ENCODE results near the gene TNFAIP1. TPM values are rescaled to one million over a fixed set of nuclear protein-coding genes. Genes with fewer than 3 reads are reported as not detected.

Gene TNFAIP1
- total RNA-seq, 3 donors from 2014 or later = 19.5 to 24.2 (median 23.1) TPM

DNA sequence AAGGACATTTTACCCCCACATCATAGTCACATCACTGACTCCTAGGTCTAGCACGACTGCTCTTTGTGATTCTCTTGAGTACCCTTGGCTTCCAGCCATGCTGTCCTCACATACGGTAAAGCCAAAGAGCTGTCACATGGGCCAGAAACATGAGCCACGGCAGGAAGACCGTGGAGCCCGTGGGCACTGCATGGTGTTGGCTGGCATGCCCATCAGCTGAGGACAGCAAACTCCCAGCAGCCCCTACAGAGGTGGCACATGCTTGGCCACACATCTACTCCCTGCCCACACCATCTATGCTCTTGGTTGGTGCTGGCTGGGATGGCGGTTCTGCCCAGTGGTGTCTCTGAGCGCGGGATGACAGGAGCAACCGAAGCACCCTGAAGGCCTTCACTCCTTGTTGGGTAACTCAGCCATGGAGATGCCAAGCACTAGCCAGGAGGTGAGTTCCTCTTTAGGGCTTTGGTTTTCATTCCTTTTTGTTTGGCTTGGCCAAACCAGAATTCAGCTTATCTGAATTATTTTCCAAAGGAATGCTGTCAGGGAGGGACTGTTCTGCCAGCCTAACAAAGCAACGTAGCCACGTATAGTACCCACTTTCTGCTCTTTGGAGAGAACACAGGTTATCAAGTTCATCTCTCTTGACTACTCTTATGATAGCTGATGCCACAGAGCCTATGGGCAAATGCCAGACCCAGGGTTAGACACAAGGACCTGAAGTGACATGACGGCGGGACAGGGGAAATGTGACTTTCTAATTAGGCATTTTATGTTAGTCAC is 10.0 kb downstream of the TNFAIP1 start:
- Mint-ChIP-seq H3K4me1 (ENCODE audit: low read depth) (no peaks in the 10 kb centered on the region), H3K36me3 (ENCODE audit: insufficient read depth) (peaks cover 37% of the 10 kb centered on the region), H3K4me3 (no peak overlapping the region), H3K9me3 (no peaks in the 10 kb centered on the region), H3K27me3 (ENCODE audit: low read depth) (no peaks in the 10 kb centered on the region)
- ATAC-seq = no peak
- no peak for DNase-seq

DNA sequence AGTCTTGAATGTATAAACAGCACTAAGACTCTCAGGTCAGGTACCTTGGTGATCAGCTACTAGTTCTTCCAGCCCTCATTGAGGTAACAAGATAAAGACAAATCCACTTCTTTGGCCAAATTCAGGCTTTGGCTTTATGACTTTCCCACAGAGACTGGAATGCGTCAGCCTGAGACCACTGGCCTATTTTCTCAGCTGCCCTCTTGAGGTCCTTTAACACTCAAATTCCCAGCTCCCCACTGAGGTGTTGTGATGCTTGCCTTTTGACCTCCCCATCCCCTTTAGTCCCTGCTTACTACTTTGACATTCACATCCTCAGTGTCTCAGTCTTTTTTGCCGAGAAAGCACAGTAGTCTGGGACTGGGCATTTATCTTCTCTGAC is 10.6 kb downstream of the TNFAIP1 start:
- ATAC-seq (no peak), DNase-seq (no peak)
- peaks cover 42% of the 10 kb centered on the region for H3K36me3 Mint-ChIP-seq (ENCODE audit: insufficient read depth)
- H3K27me3 Mint-ChIP-seq (ENCODE audit: low read depth) = no peaks in the 10 kb centered on the region
- H3K4me1 Mint-ChIP-seq (ENCODE audit: low read depth) = no peaks in the 10 kb centered on the region
- H3K9me3 Mint-ChIP-seq = no peaks in the 10 kb centered on the region
- no peak overlapping the region for H3K4me3 Mint-ChIP-seq

DNA sequence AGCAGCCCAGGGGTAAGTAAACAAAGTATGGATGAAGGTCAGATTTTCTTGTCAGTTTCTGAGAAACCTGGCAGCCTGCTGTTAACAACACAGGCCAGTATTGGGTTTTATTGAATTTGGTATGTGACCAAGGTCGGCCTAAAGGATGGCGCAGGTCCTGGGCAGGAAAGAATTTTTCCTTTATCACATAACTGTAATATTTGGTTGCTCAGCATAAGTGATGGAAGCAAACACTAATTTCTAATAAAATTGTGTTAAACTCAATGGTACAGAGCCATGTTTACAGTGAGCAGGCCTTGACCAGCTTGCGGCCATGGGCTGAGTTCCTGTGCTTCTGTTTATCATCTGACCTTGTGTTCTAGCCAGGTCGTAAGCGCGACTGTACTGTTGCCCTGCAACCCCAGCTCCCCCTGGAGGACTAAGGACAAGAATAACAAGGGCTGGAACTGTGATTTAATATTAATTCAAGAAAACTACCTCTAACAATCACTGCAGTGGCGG is 11.2 kb downstream of the TNFAIP1 start:
- peaks cover 44% of the 10 kb centered on the region for H3K36me3 Mint-ChIP-seq (ENCODE audit: insufficient read depth)
- ATAC-seq (no peak), DNase-seq (no peak)
- no peaks in the 10 kb centered on the region for H3K9me3 Mint-ChIP-seq
- H3K4me1 Mint-ChIP-seq (ENCODE audit: low read depth) = no peaks in the 10 kb centered on the region
- no peaks in the 10 kb centered on the region for H3K27me3 Mint-ChIP-seq (ENCODE audit: low read depth)
- no peak overlapping the region for H3K4me3 Mint-ChIP-seq

DNA sequence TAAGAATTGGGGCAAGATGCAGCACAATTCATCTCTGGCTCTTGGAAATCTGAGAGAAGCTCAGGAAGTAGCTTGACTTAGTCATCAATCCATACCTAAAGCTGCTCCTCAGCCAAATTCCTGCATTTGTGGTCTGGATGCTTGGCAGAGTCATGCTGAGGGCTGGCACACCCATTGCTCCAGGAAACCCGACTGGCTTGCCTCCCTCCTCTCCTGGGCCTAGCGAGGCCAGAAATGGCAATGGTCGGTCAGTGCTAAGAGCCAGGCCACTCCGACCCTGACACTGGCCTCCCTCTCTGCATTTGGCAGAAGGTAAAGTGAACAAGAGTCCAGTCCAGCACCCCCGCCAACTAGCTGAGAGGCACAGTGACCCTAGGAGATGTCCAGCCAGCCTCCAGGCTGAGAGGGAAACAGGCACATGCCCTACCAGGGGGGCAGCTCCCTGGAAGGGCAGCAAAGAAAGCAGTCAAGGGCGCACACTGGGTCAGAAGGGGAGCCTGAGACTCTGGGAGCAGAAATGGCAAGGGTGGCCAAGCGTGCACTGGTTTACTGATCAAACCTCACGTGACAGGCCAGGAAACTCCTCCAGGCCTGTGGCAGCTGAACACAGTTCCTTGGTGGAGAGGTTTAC is 11.8 kb downstream of the TNFAIP1 start:
- Mint-ChIP-seq H3K27me3 (ENCODE audit: low read depth) (no peaks in the 10 kb centered on the region), H3K4me1 (ENCODE audit: low read depth) (no peaks in the 10 kb centered on the region), H3K36me3 (ENCODE audit: insufficient read depth) (peaks cover 43% of the 10 kb centered on the region), H3K9me3 (no peaks in the 10 kb centered on the region), H3K4me3 (no peak overlapping the region)
- no peak for ATAC-seq
- no peak for DNase-seq

- Mint-ChIP-seq H3K4me1 (ENCODE audit: low read depth) (no peaks in the 10 kb centered on the region), H3K4me3 (no peak overlapping the region), H3K36me3 (ENCODE audit: insufficient read depth) (peaks cover 42% of the 10 kb centered on the region), H3K27me3 (ENCODE audit: low read depth) (no peaks in the 10 kb centered on the region), H3K9me3 (no peaks in the 10 kb centered on the region)
- DNase-seq (no peak), ATAC-seq (no peak)
Measured at GRCh38 chr17:28348979-28349378, 13.4 kb downstream of the TNFAIP1 start.

DNA sequence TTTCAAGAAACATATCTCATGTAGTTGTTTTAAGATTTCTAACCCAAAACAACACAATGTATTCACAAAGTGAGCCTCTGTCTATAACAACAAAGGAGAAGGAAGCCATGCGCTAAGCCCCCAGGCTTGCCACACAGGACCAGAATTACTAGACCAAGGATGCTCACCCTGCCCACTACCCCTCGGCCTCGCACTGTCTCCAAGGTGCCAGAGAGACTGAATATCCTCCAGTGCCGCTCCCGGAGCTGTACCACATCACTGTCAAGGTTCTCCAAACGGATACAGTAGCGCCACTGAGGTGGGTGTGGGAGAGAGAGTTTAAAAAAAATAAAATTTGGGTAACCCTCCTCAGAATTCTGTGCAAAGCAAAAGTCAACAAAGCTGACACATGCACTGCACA is 14.7 kb downstream of the TNFAIP1 start:
- Mint-ChIP-seq H3K4me3 (no peak overlapping the region), H3K36me3 (ENCODE audit: insufficient read depth) (peaks cover 45% of the 10 kb centered on the region), H3K4me1 (ENCODE audit: low read depth) (peaks cover 5% of the 10 kb centered on the region), H3K27me3 (ENCODE audit: low read depth) (no peaks in the 10 kb centered on the region), H3K9me3 (no peaks in the 10 kb centered on the region)
- ATAC-seq (no peak), DNase-seq (no peak)

DNA sequence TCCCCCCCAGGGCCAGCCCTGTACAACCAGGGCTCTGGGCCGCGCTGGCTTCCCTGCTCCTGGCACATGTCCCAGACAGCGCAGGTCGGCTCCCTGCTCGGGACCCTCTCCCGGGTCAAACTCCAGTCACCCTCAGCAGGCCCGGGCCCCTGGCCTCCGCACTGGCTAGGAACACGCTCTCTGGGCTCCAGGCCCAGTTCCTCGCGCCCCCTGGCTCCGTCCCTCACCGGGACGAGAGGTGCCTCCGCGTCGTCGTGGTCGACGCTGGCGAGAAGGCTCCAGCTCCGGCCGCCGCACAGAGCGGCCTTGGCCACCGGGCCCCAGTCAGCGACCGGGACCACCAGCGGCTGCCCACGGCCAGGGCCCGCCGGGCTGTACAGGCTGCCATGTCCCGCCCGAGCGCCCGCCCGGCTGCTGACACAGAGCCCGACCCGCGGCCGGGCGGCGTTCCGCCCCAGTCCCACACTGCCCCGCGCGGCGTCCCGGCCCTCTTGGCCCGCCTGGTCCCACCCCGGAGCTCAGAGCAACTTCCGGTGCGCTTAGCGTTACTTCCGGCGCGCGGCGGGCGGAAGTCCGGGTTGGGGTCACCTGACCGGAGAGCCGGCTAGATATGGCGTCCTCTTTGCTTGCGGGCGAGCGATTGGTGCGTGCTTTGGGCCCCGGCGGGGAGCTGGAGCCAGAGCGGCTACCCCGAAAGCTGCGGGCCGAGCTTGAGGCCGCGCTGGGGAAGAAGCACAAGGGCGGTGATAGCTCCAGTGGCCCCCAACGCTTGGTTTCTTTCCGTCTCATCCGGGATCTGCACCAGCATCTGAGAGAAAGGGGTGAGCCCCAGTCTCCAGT is 21.7 kb downstream of the TNFAIP1 start, which contains the start of gene POLDIP2:
Gene POLDIP2 (minus strand): TSS at position 467 of the 840 bp plus-strand sequence. CDS start 79 bp downstream, at position 388.
- ATAC-seq (peak; percentile 99), DNase-seq (peak; percentile 94)
- no peaks in the 10 kb centered on the region for H3K9me3 Mint-ChIP-seq
- no peaks in the 10 kb centered on the region for H3K27me3 Mint-ChIP-seq (ENCODE audit: low read depth)
- peak within 1 kb of the TSS; percentile 96 for H3K4me3 Mint-ChIP-seq
- peaks cover 30% of the 10 kb centered on the region for H3K4me1 Mint-ChIP-seq (ENCODE audit: low read depth)
- peaks cover 30% of the 10 kb centered on the region for H3K36me3 Mint-ChIP-seq (ENCODE audit: insufficient read depth)

- ATAC-seq (no peak), DNase-seq (no peak)
- Mint-ChIP-seq H3K4me1 (ENCODE audit: low read depth) (peaks cover 30% of the 10 kb centered on the region), H3K4me3 (peak overlapping the region; percentile 96), H3K36me3 (ENCODE audit: insufficient read depth) (peaks cover 30% of the 10 kb centered on the region), H3K9me3 (no peaks in the 10 kb centered on the region), H3K27me3 (ENCODE audit: low read depth) (no peaks in the 10 kb centered on the region)
Measured at GRCh38 chr17:28357901-28358197, 22.3 kb downstream of the TNFAIP1 start.

DNA sequence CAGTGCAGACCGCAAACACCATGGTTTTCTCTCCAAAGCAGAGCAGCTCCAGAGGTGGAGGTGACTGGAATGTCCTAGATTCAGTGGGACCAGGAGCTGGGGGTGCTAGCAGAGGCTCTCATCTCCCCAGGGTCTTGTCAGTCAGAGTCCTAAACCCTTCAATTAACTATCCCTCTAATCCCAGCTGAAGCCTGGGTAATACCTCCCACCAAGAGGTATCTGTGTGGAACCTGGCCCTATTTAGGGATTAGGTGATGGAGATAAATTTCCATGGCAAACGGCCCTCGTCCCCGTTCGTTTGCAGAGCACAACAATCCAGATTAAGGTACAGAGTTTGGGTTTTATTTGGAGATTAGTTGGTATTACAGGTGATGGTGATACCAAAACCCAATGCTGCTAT is 27.6 kb downstream of the TNFAIP1 start:
- H3K36me3 Mint-ChIP-seq (ENCODE audit: insufficient read depth) = peaks cover 12% of the 10 kb centered on the region

GRCh38 chr17:28363776-28364650 is 28.5 kb downstream of the TNFAIP1 start:
- Mint-ChIP-seq H3K36me3 (ENCODE audit: insufficient read depth) (peaks cover 12% of the 10 kb centered on the region), H3K4me3 (no peak overlapping the region), H3K27me3 (ENCODE audit: low read depth) (no peaks in the 10 kb centered on the region), H3K4me1 (ENCODE audit: low read depth) (peaks cover 3% of the 10 kb centered on the region), H3K9me3 (no peaks in the 10 kb centered on the region)
- ATAC-seq (no peak), DNase-seq (no peak)

More for the DNA sequence above, 27.6 kb downstream of the TNFAIP1 start:
- DNase-seq (no peak), ATAC-seq (no peak)
- H3K9me3 Mint-ChIP-seq = no peaks in the 10 kb centered on the region
- no peaks in the 10 kb centered on the region for H3K27me3 Mint-ChIP-seq (ENCODE audit: low read depth)
- H3K4me1 Mint-ChIP-seq (ENCODE audit: low read depth) = peaks cover 6% of the 10 kb centered on the region
- no peak overlapping the region for H3K4me3 Mint-ChIP-seq

DNA sequence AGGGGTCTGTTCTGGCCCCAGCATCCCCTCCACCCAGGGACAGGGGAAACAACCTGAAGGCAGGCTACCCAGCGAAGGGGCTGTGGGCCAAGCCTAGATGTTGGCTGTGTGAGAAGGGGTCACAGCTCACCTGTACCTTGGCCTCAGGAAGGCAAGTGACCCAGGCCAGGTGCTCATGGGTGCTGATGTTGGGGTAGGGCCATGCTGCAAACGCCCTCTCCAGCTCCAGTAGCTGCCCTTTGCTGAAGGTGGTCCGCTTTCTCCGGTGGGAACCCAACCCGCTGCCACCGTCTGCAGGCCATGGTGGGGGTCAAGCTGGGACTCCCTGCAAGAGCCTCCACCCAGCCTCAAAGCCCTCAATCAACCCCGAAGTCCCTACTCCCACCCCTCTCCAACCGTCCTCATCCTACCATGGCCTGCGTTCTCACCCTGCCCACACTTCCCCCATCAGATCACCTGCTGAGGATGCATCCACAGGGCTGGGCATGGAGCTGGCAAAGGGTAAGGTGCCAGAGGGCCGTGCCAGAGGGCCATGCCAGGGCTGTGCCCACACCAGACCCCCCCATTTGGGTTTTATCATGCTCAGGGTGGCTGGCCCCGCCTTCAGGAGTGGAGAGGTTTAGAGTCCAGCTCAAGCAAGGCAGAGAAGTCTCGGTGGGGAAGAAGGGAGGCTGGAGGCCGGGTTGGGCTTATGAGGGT is 29.3 kb downstream of the TNFAIP1 start, which contains the start of gene SEBOX:
Gene SEBOX (minus strand): TSS at position 535 of the 699 bp plus-strand sequence. CDS start 48 bp downstream, at position 487.
- ATAC-seq (no peak), DNase-seq (no peak)
- Mint-ChIP-seq H3K36me3 (ENCODE audit: insufficient read depth) (peaks cover 12% of the 10 kb centered on the region), H3K27me3 (ENCODE audit: low read depth) (no peaks in the 10 kb centered on the region), H3K4me1 (ENCODE audit: low read depth) (no peaks in the 10 kb centered on the region), H3K9me3 (no peaks in the 10 kb centered on the region), H3K4me3 (no peak within 1 kb of the TSS)

- DNase-seq (no peak), ATAC-seq (no peak)
- H3K27me3 Mint-ChIP-seq (ENCODE audit: low read depth) = no peaks in the 10 kb centered on the region
- H3K36me3 Mint-ChIP-seq (ENCODE audit: insufficient read depth) = peaks cover 10% of the 10 kb centered on the region
- no peaks in the 10 kb centered on the region for H3K9me3 Mint-ChIP-seq
- H3K4me3 Mint-ChIP-seq = no peak overlapping the region
- H3K4me1 Mint-ChIP-seq (ENCODE audit: low read depth) = no peaks in the 10 kb centered on the region
Measured at GRCh38 chr17:28365487-28365886, 29.9 kb downstream of the TNFAIP1 start.

- no peak for DNase-seq
- H3K36me3 Mint-ChIP-seq (ENCODE audit: insufficient read depth) = no peaks in the 10 kb centered on the region
- peaks cover 4% of the 10 kb centered on the region for H3K4me1 Mint-ChIP-seq (ENCODE audit: low read depth)
- no peak for ATAC-seq
- no peaks in the 10 kb centered on the region for H3K9me3 Mint-ChIP-seq
- no peaks in the 10 kb centered on the region for H3K27me3 Mint-ChIP-seq (ENCODE audit: low read depth)
- H3K4me3 Mint-ChIP-seq = no peak overlapping the region
Measured at GRCh38 chr17:28366605-28367004, 31.0 kb downstream of the TNFAIP1 start.
